ENCODE data around the gene ROBO1.
"Not testable (repeated sequence)": the region's sequence is repeated elsewhere in the genome, so short reads cannot be mapped to it uniquely, and the experiment has no call there.

Gene ROBO1

GRCh38 chr3:78907367-78907766 is 860.4 kb downstream of the ROBO1 start:
- DNase-seq (ENCODE audit: low spot score) = no peak

DNA sequence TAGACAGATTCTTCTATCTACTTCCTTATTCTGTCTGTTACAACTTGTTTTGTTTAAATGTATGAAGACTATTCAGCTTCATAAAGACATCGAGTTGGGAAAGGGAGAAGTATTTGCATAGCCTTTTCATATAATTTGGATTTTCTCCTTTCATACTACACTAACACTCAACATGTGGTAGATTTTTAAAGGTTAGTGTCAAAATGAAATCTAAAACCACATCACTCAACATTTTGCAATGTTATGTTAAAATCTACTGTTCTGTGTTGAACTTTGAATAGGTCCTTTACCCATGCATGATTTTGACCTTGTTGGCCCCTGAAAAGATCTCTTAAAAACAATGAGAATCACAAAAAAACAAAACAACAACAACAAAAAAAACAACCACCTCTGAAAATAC is 860.9 kb downstream of the ROBO1 start:
- no peak for DNase-seq (ENCODE audit: low spot score)

DNA sequence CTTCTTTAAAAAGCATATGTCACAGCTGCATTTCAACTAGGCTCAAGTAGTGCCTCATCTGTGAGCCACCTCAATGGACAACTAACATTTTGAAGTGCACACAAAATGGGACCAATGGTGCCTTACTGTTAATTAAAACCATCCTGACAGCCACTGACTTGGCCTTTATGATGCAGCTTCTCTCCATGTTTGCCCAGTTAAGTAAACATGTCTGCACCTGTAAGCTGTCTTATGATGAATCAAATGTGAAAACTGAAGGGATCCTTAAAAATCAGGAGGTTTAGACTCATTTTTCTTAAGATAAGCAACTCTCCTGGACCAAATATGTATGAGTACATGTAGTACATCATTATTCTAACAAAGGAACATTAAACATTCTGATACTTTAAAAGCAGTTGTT is 861.6 kb downstream of the ROBO1 start:
- DNase-seq (ENCODE audit: low spot score) = no peak

GRCh38 chr3:78905700-78906099 is 862.1 kb downstream of the ROBO1 start:
- DNase-seq (ENCODE audit: low spot score) = no peak

- no peak for DNase-seq (ENCODE audit: low spot score)
Measured at GRCh38 chr3:78901544-78901943, 866.3 kb downstream of the ROBO1 start.

DNA sequence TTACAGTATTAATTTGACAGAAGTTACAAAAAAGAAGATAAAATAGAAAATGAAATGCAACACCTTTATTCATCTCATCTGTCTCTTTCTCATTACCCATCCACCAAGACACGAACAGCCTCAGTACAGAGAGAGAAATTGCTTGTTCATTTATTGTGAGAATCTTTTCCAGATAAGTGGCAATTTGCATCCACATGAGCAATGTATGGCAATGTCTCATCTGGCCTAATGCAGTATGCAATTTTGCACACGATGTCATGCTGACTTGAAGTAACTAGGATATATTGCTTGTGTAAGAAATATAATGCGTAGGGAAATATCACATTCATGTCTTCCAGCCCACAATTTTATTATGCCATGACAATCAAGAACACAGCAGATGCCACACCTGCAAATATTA is 866.9 kb downstream of the ROBO1 start:
- DNase-seq (ENCODE audit: low spot score) = no peak

DNA sequence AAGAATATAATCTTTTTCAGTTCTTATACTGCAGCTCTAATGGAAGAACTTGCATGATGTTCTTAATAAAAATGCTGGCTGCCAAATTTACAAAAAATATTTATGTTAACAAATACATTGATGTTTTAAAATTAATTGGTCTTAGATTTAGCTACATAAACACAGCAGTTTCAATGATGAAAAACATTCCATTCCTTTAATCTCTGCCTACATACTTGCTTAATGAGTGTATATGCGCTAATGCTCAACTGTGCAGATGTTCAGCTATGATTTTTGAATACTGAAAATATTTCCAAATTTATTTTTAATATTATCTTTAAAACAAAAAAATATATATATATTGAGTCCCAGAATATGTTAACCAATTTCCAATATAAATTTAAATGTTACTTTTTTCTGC is 867.4 kb downstream of the ROBO1 start:
- DNase-seq (ENCODE audit: low spot score) = no peak

DNA sequence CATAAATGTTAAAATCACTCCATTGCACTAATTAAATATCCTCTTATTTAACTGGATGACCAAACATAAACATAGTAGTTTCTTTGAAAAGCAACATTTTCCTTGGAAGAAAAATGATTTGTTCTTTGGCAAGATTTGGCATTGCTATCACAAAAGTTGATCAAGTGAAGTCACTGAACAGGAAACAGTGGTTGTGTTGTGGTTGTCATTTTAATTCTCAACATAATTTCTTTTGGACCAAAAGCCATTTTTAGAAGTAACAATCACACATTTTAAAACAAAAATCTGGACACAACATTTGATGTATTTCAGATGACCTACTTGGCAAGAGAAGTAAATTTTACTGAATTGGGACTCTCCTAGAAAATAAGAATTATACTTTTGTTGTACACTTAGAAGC is 872.3 kb downstream of the ROBO1 start:
- no peak for DNase-seq (ENCODE audit: low spot score)

GRCh38 chr3:78894787-78895186 is 873.0 kb downstream of the ROBO1 start:
- DNase-seq (ENCODE audit: low spot score) = no peak

GRCh38 chr3:78893161-78893560 is 874.6 kb downstream of the ROBO1 start:
- no peak for DNase-seq (ENCODE audit: low spot score)

GRCh38 chr3:78889348-78889747 is 878.5 kb downstream of the ROBO1 start:
- DNase-seq (ENCODE audit: low spot score) = no peak

DNA sequence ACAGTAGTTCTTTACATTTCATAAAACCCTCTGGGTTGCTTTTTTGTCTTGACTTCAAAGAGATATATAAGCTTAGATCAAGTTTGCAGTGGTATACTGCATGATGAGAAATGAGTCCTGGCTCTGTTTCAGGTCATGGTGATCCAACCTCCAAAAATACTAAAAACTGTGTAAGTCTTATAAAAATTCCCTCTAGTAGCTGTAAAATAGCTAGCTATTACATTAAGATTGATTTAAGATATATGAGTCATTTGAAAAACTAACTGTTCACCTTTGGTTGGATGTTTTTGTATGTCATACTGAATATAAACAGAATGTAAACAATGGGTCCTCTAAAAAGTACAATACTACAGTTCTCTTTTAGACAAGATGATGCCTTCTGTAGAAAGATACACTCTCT is 879.2 kb downstream of the ROBO1 start:
- no peak for DNase-seq (ENCODE audit: low spot score)

GRCh38 chr3:78887547-78888011 is 880.2 kb downstream of the ROBO1 start:
- no peak for DNase-seq (ENCODE audit: low spot score)

- no peak for DNase-seq (ENCODE audit: low spot score)
Measured at GRCh38 chr3:78887029-78887428, 880.8 kb downstream of the ROBO1 start.

DNA sequence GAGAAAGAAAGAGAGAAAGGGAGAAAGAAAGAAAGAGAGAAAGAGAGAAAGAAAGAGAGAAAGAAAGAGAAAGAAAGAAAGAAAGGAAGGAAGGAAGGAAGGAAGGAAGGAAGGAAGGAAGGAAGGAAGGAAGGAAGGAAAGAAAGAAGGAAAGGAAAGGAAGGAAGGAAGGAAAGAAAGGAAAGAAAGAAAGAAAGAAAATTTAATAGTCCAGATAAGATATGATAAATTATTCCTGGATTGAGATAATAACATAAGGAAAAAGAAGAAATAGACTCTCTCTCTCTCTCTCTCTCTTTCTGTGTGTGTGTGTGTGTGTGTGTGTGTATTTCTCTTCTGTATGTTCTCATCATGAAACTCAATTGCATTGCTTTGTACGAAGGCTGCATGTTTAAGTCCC is 883.2 kb downstream of the ROBO1 start:
- not testable (repeated sequence) for DNase-seq (ENCODE audit: low spot score)

DNA sequence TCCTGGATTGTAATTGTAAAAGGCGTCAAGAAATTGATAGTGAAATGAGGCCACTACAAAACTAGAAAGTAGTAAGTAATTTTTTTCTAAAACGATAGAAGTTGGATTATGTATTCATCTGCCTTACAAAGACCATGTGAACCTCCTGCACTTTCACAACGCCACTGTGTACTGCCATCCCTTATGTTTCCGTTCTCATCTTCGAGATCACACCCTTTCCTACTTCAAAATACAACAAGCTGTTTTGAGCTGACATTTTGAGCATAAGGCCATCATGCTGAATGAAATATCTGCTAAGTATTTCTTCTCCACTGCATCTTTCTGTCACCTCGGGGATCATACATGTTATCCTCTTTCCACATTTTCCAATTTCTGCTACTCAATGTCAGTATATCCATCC is 885.5 kb downstream of the ROBO1 start:
- no peak for DNase-seq (ENCODE audit: low spot score)

DNA sequence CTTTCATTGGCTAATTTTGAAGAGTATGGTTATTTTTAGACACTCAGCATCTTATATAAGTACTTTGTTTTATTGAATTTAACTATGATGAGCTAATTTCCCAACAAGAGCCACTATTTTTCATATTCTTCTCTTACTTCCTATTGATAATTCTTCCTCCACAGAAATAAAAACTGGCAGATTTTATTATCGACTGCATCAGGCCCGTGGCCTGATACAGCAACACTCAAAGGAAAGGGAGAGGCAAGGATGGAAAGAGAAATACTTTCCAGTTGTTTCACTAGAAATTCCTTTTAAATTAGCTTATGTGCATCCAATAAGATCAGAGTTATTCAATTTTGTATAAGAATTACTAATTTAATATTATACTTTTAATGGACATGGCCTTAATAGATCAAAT is 886.3 kb downstream of the ROBO1 start:
- no peak for DNase-seq (ENCODE audit: low spot score)

GRCh38 chr3:78880603-78881461 is 887.0 kb downstream of the ROBO1 start:
- DNase-seq (ENCODE audit: low spot score) = no peak

GRCh38 chr3:78879295-78879860 is 888.4 kb downstream of the ROBO1 start:
- DNase-seq (ENCODE audit: low spot score) = no peak

GRCh38 chr3:78878789-78879188 is 889.0 kb downstream of the ROBO1 start:
- no peak for DNase-seq (ENCODE audit: low spot score)

- DNase-seq (ENCODE audit: low spot score) = no peak
Measured at GRCh38 chr3:78878011-78878410, 889.8 kb downstream of the ROBO1 start.

- no peak for DNase-seq (ENCODE audit: low spot score)
Measured at GRCh38 chr3:78875851-78876250, 891.9 kb downstream of the ROBO1 start.

DNA sequence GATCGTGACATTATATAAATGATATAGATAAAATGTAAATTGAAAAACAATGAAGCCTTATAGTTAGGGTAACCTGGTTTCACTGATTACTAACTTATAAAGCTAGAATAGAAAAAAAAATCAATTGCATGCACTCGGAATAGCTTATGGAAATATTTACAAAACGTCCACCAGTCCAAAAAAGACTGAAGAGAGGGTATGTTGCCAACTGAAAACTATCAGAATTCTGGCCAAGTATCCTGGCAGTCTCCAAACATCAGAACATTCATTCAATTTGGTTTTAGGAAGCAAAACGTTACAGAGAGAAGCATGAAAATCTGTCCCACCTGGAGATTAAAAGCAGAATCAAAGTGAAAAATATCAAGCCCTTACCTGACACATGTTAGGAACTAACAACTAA is 892.4 kb downstream of the ROBO1 start:
- no peak for DNase-seq (ENCODE audit: low spot score)

DNA sequence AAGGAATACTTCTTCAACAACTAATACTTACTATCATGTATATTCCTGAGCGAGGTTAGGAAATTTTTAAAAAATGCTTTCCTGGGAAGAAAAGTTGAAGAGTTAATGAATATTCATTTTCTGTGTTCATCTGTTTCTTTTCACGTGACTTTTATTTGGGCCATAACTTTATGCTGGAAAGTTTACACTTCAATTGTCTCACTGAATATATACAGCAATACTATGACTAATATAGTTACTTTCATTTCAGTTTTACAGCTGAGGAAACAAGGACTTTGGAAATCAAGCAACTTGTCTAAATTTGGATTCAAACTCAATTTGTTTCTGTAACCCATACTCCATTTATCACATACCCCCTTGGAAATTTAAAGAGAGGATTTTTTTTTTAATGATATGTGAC is 894.2 kb downstream of the ROBO1 start:
- no peak for DNase-seq (ENCODE audit: low spot score)

Measured in NAMALWA (cell line).